ENCODE results near the gene PFKL. TPM values are rescaled to one million over a fixed set of nuclear protein-coding genes. Genes with fewer than 3 reads are reported as not detected.

The PFKL gene
- total and polyA plus RNA-seq, 2 donors (not counting 1 experiment from before 2014, with no cell fraction given) = 267 to 318 TPM

DNA sequence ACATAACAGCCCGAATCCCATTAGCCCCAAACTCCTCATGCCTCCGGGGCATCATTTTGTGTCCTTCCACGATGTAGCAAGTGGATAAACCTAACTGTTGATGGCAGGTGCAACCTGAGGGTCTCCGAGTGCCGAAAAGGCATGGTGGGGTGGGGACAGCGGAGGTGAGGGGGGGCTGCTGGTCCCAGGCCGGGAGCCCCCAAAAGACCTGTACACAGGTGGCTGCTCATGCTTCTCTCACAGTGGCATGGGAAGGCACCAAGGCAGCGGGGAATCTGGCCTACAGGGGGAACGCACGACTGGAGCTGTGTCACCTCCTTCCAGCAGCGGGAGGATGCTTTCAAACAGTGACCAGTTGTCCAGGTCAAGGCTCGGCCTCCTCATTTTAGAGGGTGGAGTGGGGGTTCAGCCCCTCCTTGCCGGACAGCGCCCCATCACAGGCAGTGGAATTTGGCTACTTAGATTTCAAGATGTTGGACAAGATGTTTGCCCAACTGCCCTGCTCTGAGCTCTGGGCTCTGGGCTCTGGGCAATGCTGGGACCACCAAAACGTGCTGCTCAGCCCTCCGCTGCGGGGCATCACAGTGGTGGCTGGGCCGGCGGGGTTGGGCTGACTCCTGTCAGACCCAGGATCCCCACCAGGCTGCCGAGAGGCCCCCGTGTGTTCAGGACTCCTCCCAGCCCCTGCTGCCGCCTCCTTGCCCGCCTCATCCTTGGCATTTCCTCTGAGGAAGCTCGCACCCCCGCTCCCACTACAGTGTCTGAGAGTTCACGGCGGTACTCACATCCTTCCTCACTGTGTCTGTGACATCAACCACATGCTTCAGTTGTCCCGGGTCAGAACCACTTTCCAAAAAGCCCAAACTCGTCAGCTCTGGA is 45.8 kb upstream of the PFKL start:
- peaks cover 3% of the 10 kb centered on the region for H3K4me1 Mint-ChIP-seq
- Histone ChIP-seq H3K4me3 (ENCODE audit: control extremely low read depth in 1 of 5, extremely low read depth in 1 of 5, insufficient read depth in 1 of 5, low read depth in 2 of 5, low read length in 4 of 5) (no peak overlapping the region), H3K36me3 (replicated peaks in 1 of 2; ENCODE audit: control extremely low read depth in 1 of 2, control insufficient read depth in 1 of 2, extremely low read depth in 1 of 2, insufficient read depth in 2 of 2, low read length in 1 of 2) (no peaks in the 10 kb centered on the region), H4K20me1 (ENCODE audit: control insufficient read depth, insufficient read depth, low read length, poor library complexity, severe bottlenecking) (no peaks in the 10 kb centered on the region), H3K9ac (ENCODE audit: low read length) (no peak overlapping the region), H3K4me2 (replicated peaks; ENCODE audit: low read depth, low read length, poor library complexity, severe bottlenecking) (no peak overlapping the region), H3K27me3 (replicated peaks in 1 of 4; ENCODE audit: control extremely low read depth in 1 of 4, control insufficient read depth in 3 of 4, insufficient read depth in 4 of 4, low read length in 3 of 4) (peaks cover 0 to 7% (median 0%) of the 10 kb centered on the region in 4 experiments), H2AFZ (ENCODE audit: insufficient read depth, low read depth, low read length, poor library complexity, severe bottlenecking) (no peak overlapping the region), H3K4me1 (ENCODE audit: control insufficient read depth in 2 of 2, insufficient read depth in 2 of 2, low read length in 2 of 2) (peaks cover 0 to 6% of the 10 kb centered on the region in 2 donors), H3K27ac (ENCODE audit: low read length in 2 of 2) (no peak overlapping the region), H3K79me2 (ENCODE audit: control insufficient read depth, insufficient read depth, low read length) (no peaks in the 10 kb centered on the region), H3K9me3 (ENCODE audit: control extremely low read depth in 1 of 3, control insufficient read depth in 2 of 3, insufficient read depth in 1 of 3, low read length in 2 of 3) (no peaks in the 10 kb centered on the region)
- WGBS (ENCODE audit: insufficient coverage) = 52% methylated on average over 27 of the region's 29 CpGs
- H3K27ac Mint-ChIP-seq = no peak overlapping the region
- ChIA-PET CTCF (no interaction called here), POLR2A (interaction anchor here (0.7 kb wide), 1 partner anchor 21 kb away, joined by 3 read pairs; no protein-coding TSS in a partner anchor)
- no peak for DNase-seq
- H3K27me3 Mint-ChIP-seq = peaks cover 2% of the 10 kb centered on the region
- H3K4me3 Mint-ChIP-seq = no peak overlapping the region
- no peak for ATAC-seq (ENCODE audit: low read depth)
- intact Hi-C loops (cut with micrococcal nuclease) = no loop called here
- no peaks in the 10 kb centered on the region for H3K9me3 Mint-ChIP-seq (ENCODE audit: insufficient read depth)
- TF ChIP-seq EZH2 (IDR thresholded peaks at IDR 0.05; ENCODE audit: borderline replicate concordance, insufficient read depth, low read depth, low read length, poor library complexity, severe bottlenecking) = no peak
- TF ChIP-seq, protein P1, sequence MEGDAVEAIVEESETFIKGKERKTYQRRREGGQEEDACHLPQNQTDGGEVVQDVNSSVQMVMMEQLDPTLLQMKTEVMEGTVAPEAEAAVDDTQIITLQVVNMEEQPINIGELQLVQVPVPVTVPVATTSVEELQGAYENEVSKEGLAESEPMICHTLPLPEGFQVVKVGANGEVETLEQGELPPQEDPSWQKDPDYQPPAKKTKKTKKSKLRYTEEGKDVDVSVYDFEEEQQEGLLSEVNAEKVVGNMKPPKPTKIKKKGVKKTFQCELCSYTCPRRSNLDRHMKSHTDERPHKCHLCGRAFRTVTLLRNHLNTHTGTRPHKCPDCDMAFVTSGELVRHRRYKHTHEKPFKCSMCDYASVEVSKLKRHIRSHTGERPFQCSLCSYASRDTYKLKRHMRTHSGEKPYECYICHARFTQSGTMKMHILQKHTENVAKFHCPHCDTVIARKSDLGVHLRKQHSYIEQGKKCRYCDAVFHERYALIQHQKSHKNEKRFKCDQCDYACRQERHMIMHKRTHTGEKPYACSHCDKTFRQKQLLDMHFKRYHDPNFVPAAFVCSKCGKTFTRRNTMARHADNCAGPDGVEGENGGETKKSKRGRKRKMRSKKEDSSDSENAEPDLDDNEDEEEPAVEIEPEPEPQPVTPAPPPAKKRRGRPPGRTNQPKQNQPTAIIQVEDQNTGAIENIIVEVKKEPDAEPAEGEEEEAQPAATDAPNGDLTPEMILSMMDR (IDR thresholded peaks at IDR 0.05) = no peak

DNA sequence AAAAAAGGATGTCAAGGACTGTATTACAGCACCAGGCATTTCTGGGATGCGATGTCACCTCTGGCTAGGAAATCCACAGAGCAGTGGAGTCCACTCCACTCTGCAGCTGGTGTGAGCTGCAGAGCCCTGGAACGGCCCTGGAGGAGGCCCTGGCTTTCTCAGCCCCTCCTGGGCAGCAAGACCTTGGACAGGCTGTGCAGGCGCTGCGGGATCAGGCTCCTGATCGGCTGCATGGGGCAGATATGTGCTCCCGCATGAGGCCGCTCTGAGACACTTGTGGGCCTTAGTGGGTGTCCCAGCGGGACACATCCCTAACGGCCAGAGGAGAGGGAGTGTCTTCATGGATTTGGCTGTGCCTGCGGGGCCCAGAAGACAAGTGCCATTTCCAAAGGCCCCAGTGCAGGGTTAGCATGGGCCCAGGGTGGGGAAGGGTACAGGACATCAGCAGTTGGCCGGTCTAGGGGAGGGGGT is 44.3 kb upstream of the PFKL start:
- DNase-seq (no peak), ATAC-seq (ENCODE audit: low read depth) (no peak)
- intact Hi-C loops (cut with micrococcal nuclease) = no loop called here
- ChIA-PET POLR2A (interaction anchor here (0.7 kb wide), 1 partner anchor 109 kb away, joined by 3 read pairs; no protein-coding TSS in a partner anchor), CTCF (interaction anchor here (0.6 to 1.1 kb wide), 2 partner anchors 50 to 774 kb away, joined by 3 read pairs; no protein-coding TSS in a partner anchor)
- no peak overlapping the region for H3K4me3 ChIP-seq (ENCODE audit: control extremely low read depth in 1 of 5, extremely low read depth in 1 of 5, insufficient read depth in 1 of 5, low read depth in 2 of 5, low read length in 4 of 5)
- Mint-ChIP-seq H3K9me3 (ENCODE audit: insufficient read depth) (no peaks in the 10 kb centered on the region), H3K27me3 (peaks cover 2% of the 10 kb centered on the region), H3K4me3 (no peak overlapping the region), H3K4me1 (peaks cover 3% of the 10 kb centered on the region), H3K27ac (no peak overlapping the region)
- no peaks in the 10 kb centered on the region for H3K9me3 ChIP-seq (ENCODE audit: control extremely low read depth in 1 of 3, control insufficient read depth in 2 of 3, insufficient read depth in 1 of 3, low read length in 2 of 3)
- H3K79me2 ChIP-seq (ENCODE audit: control insufficient read depth, insufficient read depth, low read length) = no peaks in the 10 kb centered on the region
- H3K4me1 ChIP-seq (ENCODE audit: control insufficient read depth in 2 of 2, insufficient read depth in 2 of 2, low read length in 2 of 2) = peaks cover 0 to 6% of the 10 kb centered on the region in 2 donors
- no peak overlapping the region for H3K4me2 ChIP-seq (replicated peaks; ENCODE audit: low read depth, low read length, poor library complexity, severe bottlenecking)
- no peaks in the 10 kb centered on the region for H3K36me3 ChIP-seq (replicated peaks in 1 of 2; ENCODE audit: control extremely low read depth in 1 of 2, control insufficient read depth in 1 of 2, extremely low read depth in 1 of 2, insufficient read depth in 2 of 2, low read length in 1 of 2)
- no peak overlapping the region for H3K27ac ChIP-seq (ENCODE audit: low read length in 2 of 2)
- no peak overlapping the region for H2AFZ ChIP-seq (ENCODE audit: insufficient read depth, low read depth, low read length, poor library complexity, severe bottlenecking)
- no peak for TF ChIP-seq EZH2 (IDR thresholded peaks at IDR 0.05; ENCODE audit: borderline replicate concordance, insufficient read depth, low read depth, low read length, poor library complexity, severe bottlenecking)
- TF ChIP-seq, protein P1 (IDR thresholded peaks at IDR 0.05) = no peak
- H4K20me1 ChIP-seq (ENCODE audit: control insufficient read depth, insufficient read depth, low read length, poor library complexity, severe bottlenecking) = no peaks in the 10 kb centered on the region
- 93% methylated on average over 10 of the region's 11 CpGs for WGBS (ENCODE audit: insufficient coverage)
- peaks cover 0 to 7% (median 0%) of the 10 kb centered on the region in 4 experiments for H3K27me3 ChIP-seq (replicated peaks in 1 of 4; ENCODE audit: control extremely low read depth in 1 of 4, control insufficient read depth in 3 of 4, insufficient read depth in 4 of 4, low read length in 3 of 4)
- no peak overlapping the region for H3K9ac ChIP-seq (ENCODE audit: low read length)
